ENCODE measurements around the gene SLMAP. TPM values are rescaled to one million over a fixed set of nuclear protein-coding genes. Genes with fewer than 3 reads are reported as not detected.
A peak's percentile ranks its signal among the peaks of the same experiment; 100 is the strongest.

SLMAP gene
- total RNA-seq, 1 donor from 2014 or later = 50.3 TPM

GRCh38 chr3:57832900-57833313, 76.8 kb downstream of the SLMAP start:
- FAIRE-seq (no peak), DNase-seq (ENCODE audit: low read depth) (no peak)
- TF ChIP-seq CTCF (IDR thresholded peaks at IDR 0.05; ENCODE audit: insufficient read depth, low read length, severe bottlenecking) = no peak
- H3K4me3 ChIP-seq (ENCODE audit: low read depth, low read length) = no peak overlapping the region
- peaks cover 2% of the 10 kb centered on the region for H3K36me3 ChIP-seq (ENCODE audit: control insufficient read depth, insufficient read depth, low read length)
- H3K27me3 ChIP-seq (ENCODE audit: control insufficient read depth, insufficient read depth, low read length) = no peaks in the 10 kb centered on the region

GRCh38 chr3:57833763-57834162, 77.7 kb downstream of the SLMAP start:
- no peak for TF ChIP-seq CTCF (IDR thresholded peaks at IDR 0.05; ENCODE audit: insufficient read depth, low read length, severe bottlenecking)
- H3K27me3 ChIP-seq (ENCODE audit: control insufficient read depth, insufficient read depth, low read length) = no peaks in the 10 kb centered on the region
- H3K4me3 ChIP-seq (ENCODE audit: low read depth, low read length) = no peak overlapping the region
- peaks cover 3% of the 10 kb centered on the region for H3K36me3 ChIP-seq (ENCODE audit: control insufficient read depth, insufficient read depth, low read length)
- DNase-seq (ENCODE audit: low read depth) = no peak
- FAIRE-seq = no peak

GRCh38 chr3:57837686-57838085, 81.6 kb downstream of the SLMAP start:
- no peaks in the 10 kb centered on the region for H3K27me3 ChIP-seq (ENCODE audit: control insufficient read depth, insufficient read depth, low read length)
- H3K4me3 ChIP-seq (ENCODE audit: low read depth, low read length) = no peak overlapping the region
- peaks cover 3% of the 10 kb centered on the region for H3K36me3 ChIP-seq (ENCODE audit: control insufficient read depth, insufficient read depth, low read length)
- FAIRE-seq = no peak
- TF ChIP-seq CTCF (IDR thresholded peaks at IDR 0.05; ENCODE audit: insufficient read depth, low read length, severe bottlenecking) = no peak
- peak; percentile 59 for DNase-seq (ENCODE audit: low read depth)

GRCh38 chr3:57838627-57839026, 82.5 kb downstream of the SLMAP start:
- FAIRE-seq = no peak
- no peaks in the 10 kb centered on the region for H3K27me3 ChIP-seq (ENCODE audit: control insufficient read depth, insufficient read depth, low read length)
- H3K4me3 ChIP-seq (ENCODE audit: low read depth, low read length) = no peak overlapping the region
- peaks cover 3% of the 10 kb centered on the region for H3K36me3 ChIP-seq (ENCODE audit: control insufficient read depth, insufficient read depth, low read length)
- DNase-seq (ENCODE audit: low read depth) = no peak
- TF ChIP-seq CTCF (IDR thresholded peaks at IDR 0.05; ENCODE audit: insufficient read depth, low read length, severe bottlenecking) = no peak

- no peak for FAIRE-seq
Measured at GRCh38 chr3:57840473-57840872, 84.4 kb downstream of the SLMAP start.

More at GRCh38 chr3:57840473-57840872, 84.4 kb downstream of the SLMAP start:
- no peak overlapping the region for H3K4me3 ChIP-seq (ENCODE audit: low read depth, low read length)
- no peak for DNase-seq (ENCODE audit: low read depth)
- no peak for TF ChIP-seq CTCF (IDR thresholded peaks at IDR 0.05; ENCODE audit: insufficient read depth, low read length, severe bottlenecking)
- H3K36me3 ChIP-seq (ENCODE audit: control insufficient read depth, insufficient read depth, low read length) = peaks cover 1% of the 10 kb centered on the region
- no peaks in the 10 kb centered on the region for H3K27me3 ChIP-seq (ENCODE audit: control insufficient read depth, insufficient read depth, low read length)
